ENCODE measurements around the gene TRAP1.

GRCh38 chr16:3712861-3713372, 4.4 kb downstream of the TRAP1 start:
- no peak for TF ChIP-seq POLR2A (IDR thresholded peaks at IDR 0.05)
- TF ChIP-seq POLR2AphosphoS5 (IDR thresholded peaks at IDR 0.05; ENCODE audit: insufficient read depth in 1 of 2, low read depth in 1 of 2): no peak

Data from vagina (tissue), 2 donors.